ENCODE results near the gene CUL7.

Gene CUL7

DNA sequence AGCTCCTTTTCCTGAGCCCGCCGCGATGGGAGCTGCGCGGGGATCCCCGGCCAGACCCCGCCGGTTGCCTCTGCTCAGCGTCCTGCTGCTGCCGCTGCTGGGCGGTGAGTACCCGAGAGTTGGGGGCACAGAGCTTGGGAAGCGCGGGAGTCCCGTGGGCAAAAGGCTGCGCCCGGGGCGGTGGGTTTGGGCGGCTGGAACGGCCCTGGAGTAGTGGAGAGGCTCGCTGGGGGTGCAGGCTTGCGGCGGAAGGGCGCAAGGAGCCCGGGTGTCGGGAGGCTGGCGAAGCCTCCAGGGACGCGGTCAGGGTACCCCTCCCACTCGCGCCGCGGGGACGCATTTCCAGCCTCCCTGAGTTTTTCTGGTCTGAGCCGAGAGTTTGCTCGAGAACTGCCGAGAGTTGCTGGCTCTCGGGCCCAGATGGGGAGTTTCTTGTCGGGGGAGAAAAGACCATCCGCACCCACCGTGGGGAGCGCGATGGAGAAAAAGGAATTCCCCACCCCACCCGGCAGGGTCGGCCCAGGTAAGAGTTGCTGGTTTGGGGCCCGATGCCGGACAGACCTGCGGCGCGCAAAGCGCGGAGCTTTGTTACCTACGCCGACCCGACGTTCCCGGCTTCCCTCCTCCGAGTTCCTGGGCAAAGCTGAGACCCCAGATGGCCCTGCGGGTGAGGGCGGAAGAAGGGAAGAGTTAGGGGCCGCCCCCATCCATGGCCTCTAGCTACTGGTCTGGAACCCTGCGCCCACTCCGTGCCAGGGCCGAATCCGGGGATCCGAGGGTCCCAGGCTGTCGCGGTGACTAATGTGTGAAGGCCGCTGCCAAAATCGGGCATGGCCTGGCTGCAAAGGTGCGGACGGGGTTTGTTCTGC lies 23.0 kb upstream of the CUL7 start:
- no peak for DNase-seq

DNA sequence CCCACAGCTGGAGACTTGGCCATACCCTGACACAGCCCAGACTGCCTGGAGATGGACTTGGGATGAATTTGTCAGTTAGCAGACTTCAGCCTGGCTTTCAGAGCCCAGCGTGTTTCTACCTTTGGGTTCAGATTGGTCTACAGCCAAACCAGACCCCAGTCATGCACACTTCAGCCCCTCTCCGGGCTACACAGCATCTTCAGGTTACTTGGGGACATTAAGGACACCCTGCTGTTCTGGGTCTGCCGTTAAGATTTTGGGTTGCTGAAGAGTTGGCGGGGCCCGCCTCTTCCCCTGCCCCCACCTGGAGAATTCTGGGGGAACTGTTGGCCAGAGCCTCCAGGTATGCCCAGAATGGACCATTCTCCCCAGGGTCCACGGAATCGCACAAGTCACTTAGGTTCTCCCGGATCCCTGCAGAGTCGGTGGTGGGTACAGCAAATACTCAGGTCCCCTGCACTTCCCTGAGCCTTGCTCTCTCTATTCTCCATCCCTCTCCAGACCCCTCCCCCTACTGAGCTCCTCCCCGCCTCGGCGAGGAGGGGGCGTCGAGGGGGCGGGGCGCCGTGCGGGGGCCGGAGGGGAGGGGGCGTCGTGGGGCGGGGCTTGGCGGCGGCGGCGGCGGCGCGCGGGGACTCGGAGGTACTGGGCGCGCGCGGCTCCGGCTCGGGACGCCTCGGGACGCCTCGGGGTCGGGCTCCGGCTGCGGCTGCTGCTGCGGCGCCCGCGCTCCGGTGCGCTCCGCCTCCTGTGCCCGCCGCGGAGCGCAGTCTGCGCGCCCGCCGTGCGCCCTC lies 22.2 kb upstream of the CUL7 start, which contains the start of gene PTK7:
Gene PTK7 (plus strand): TSS at position 645 of the 794 bp plus-strand sequence. CDS start 175 bp downstream, outside the sequence.
- no peak for DNase-seq

DNA sequence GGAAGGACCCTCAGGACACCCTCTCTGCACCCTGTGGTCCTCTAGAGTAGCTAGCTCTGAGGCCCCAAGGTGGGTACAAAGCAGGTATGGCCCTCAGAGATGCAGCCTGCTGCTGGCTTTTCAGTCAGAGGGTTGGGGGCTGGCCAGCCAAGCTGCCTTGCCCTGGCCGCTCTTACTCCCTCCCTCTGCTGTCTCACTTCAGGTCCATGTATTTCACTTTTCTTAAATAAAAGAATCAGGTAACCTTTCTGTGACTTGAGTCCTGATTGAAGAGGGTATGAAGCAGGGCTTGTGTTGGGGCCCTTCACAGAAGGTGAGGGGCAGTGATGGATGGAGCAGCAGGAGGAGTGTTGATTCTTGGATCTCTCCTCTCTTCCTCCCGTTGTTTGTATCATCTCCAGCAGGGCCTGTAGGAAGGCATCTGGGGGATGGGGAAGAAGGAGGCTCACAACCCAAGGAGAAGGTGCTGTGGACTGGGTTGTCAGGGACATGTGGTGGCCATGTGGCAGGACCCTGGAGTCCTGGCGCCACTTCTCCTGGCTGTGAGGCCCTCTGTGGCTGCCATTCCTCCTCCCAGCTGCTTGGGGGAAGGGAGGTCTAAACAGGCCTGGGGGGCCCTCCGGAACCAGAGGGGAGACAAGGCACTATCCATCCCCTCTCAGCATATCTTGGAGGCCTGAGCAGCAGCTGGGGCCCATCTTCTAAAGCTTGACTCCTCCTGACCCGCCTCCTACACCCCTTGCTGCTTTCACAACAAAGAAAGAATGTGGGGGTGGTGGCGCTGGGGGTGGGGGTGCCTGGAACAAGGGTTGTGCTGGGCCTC lies 21.4 kb upstream of the CUL7 start:
- no peak for DNase-seq

DNA sequence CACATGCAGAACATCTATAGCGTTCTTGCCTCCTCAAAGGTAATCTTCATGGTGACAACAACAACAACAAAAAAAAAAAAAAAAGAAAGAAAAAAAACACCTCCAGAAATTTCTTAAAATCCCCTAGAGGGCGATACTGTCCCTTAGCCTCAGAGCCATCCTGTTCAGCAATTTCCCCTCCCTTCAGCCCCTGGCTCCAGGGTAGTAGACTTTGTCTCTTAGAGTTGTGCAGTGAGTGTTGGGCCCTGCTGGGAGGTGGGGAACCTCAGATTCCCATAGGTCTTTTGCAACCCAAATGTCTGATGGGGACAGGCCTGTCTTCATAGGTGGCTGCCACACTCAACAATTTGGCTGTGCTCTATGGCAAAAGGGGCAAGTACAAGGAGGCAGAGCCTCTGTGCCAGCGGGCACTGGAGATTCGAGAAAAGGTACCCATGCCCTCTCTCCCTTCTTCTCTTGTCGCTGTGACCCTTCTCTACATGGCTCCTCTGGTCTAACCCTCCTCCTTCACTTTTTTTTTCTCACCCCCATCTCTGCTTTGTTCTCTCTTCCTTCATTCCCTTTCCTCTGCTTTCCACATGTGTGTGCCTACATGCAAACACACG lies 16.5 kb upstream of the CUL7 start:
- no peak for DNase-seq

- no peak for DNase-seq
These were observed 9.2 kb upstream of the CUL7 start for GRCh38 chr6:43062818-43063217.

DNA sequence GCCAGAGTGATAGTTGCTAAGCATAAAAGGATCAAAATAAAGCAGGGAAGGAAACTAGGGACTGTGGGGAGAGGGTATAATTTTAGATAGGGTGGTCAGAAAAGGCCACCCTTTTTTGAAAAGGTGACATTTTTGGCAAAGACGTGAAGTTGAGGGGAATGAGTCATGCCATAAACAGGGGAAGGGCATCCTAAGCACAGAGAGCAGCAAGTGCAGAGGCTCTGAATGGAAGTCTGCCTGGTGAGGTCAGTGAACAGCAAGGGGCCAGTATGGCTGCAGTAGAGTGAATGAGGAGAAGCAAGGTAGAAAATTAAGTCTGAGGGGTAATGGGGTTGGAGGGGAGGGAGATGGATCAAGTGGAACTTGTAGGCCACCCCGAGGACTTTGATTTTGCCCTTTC lies 8.2 kb upstream of the CUL7 start:
- no peak for DNase-seq

- no peak for DNase-seq
These were observed 7.3 kb upstream of the CUL7 start for GRCh38 chr6:43060755-43061633.

- DNase-seq: no peak
These were observed 6.5 kb upstream of the CUL7 start for GRCh38 chr6:43060034-43060754.

DNA sequence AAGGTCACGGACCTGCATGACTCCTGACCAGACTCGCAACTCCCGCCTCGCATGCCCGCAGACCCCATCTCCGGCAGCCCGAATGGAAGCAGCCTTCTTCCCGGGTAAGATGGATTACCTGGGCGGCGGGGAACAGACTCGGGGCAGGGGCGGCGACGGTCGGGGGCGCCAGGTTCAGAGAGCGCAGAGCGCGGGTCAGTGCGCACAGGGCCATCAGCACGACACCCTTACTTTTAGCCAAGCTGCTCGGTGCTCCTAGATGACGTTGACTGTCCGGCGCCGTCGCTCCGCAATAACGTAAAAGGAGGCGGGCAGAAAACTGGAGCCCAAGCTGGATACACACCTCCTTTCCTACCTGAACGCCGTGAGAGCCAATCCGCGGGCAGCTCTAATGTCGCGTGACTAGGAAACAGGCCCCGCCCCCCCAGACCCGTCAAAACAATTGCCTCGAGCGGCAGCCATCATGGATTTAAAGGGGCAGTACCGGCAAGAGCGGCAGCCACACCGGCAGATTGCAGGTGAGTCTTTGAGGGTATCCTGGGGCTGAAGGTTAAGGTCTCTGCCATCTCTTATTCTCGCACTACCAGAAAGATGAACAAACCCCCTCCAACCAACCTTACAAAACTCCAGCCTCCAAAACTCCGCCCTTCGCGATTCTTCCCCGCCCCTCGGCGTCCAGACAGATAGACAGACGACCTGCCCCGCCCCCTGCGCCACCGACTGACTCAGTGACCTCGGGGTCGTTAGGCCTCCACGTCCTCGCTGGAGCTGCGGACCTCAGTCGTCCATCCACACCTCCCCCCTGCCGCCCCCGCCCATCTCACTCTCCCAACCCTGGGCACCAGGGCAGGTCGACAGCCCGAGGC lies 5.8 kb upstream of the CUL7 start, which contains the start of the genes KLC4 and MRPL2:
Gene KLC4 (plus strand): TSS at position 464 of the 866 bp plus-strand sequence. CDS start 1,705 bp downstream, outside the sequence.
Gene MRPL2 (minus strand): TSS at position 267 of the 866 bp plus-strand sequence. CDS start 53 bp downstream, at position 214.
- peak; percentile 79 to 98 for DNase-seq

- DNase-seq: no peak
These were observed 4.9 kb upstream of the CUL7 start for GRCh38 chr6:43058531-43058930.

GRCh38 chr6:43055966-43056365 lies 2.3 kb upstream of the CUL7 start:
- DNase-seq: no peak

DNA sequence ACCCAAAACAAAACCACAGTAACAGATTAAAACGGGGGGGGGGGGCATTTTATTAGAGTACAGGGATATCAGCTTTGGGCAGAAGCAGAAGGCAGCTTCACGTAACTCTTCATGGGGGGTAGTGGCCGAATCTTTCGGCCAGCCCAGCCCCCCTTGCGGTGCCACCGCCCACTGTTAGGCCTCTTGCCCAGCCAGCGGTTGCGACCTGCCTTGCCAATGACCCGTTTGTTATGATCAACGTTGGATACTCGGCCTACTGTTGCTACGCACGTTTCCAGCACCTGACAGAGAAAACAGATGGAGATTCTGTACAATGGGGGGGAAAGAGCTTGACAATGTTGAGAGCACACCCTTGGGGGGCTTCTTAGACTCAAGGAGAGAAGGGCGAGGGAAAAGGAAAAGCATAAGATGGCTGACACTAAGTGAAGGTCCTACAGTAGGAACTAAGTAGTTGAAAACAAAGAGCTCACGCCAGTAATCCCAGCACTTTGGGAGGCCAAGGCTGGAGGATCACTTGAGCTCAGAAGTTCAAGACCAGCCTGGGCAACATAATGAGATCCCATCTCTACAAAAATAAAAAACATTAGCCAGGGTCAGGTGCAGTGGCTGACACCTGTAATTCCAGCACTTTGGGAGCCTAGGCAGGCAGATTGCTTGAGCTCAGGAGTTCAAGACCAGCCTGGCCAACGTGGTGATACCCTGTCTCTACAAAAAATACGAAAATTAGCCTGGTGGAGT lies 724 bp upstream of the CUL7 start:
- no peak for DNase-seq

DNA sequence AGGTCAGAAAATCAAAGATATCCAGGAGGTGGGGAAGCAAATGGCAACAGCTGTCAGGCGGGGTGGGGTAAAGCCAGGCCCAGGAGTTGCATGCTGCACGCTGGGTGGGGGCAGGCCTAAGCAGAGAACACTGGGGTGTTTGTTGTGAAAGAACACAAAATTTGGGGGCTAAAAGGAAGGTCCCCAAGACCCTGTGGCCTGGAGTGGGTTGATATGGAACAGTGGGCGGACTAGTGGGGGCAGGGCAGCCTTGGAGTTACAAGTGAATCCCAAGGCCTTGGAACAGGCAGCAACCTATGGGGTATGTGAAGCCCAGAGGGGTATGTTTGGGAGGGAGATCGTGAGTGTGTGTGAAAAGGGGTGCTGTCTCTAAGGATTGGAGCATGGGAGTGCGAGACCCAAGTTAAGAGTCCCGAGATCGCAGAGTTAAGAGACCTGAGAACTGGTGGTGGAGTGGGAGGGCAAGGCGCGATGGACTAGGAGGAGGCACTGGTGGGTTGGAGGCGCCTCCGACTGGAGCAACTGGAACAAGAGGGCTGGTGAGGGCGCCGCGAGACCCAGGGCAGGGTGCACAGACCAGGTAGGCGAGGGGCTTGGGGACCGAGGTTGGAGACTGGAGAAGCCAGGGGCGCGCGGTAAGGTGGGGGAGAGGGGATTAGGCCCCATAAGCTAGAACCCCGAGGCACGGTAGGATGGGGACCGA lies 658 bp downstream of the CUL7 start:
- no peak for DNase-seq

GRCh38 chr6:43052225-43052841 lies 1.3 kb downstream of the CUL7 start:
- no peak for DNase-seq

GRCh38 chr6:43050981-43051380 lies 2.7 kb downstream of the CUL7 start:
- no peak for DNase-seq

- DNase-seq: no peak
These were observed 5.7 kb downstream of the CUL7 start for GRCh38 chr6:43047998-43048397.

DNA sequence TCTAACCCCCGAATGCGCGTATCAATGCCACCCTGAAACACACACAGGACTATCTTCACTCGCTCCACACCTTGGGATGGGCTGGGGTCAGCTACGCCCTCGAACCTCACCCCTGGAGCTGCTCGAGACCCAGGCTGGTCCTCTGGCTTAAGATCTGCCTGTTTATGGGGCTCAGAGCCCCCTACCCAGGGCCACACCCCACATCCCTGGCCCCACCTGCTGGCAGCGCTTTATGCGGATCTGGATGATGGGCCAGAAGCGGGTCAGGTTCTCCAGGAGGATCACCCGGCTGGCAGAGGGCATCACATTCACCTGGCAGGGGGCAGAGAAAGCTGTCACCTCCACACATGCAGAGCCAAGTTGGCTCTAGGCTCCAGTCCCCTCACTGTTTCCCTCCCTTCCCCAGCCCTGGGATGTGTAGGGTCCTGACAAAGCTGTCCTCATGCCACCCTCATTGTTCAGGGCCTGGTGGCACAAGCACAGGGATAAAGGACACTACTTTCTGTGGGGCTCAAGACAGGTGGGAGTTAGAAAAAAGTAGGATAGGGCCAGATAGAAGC lies 8.2 kb downstream of the CUL7 start:
- no peak for DNase-seq

All from cerebellar nuclear complex (tissue), 1 donor.